Measurements from ENCODE around the gene TRPM1. TPM values are rescaled to one million over a fixed set of nuclear protein-coding genes. Genes with fewer than 3 reads are reported as not detected.

Gene TRPM1
- total RNA-seq, 2 donors from 2014 or later, result not detected

- TF ChIP-seq, protein P1, sequence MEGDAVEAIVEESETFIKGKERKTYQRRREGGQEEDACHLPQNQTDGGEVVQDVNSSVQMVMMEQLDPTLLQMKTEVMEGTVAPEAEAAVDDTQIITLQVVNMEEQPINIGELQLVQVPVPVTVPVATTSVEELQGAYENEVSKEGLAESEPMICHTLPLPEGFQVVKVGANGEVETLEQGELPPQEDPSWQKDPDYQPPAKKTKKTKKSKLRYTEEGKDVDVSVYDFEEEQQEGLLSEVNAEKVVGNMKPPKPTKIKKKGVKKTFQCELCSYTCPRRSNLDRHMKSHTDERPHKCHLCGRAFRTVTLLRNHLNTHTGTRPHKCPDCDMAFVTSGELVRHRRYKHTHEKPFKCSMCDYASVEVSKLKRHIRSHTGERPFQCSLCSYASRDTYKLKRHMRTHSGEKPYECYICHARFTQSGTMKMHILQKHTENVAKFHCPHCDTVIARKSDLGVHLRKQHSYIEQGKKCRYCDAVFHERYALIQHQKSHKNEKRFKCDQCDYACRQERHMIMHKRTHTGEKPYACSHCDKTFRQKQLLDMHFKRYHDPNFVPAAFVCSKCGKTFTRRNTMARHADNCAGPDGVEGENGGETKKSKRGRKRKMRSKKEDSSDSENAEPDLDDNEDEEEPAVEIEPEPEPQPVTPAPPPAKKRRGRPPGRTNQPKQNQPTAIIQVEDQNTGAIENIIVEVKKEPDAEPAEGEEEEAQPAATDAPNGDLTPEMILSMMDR (conservative IDR thresholded peaks at IDR 0.05), result no peak
- Histone ChIP-seq H3K27ac (ENCODE audit: low read depth, low read length) (no peak overlapping the region), H3K36me3 (ENCODE audit: control insufficient read depth, insufficient read depth, low read length) (no peaks in the 10 kb centered on the region), H3K4me3 (ENCODE audit: low read length) (no peak overlapping the region), H3K4me1 (ENCODE audit: control insufficient read depth, insufficient read depth, low read length) (no peaks in the 10 kb centered on the region), H3K9me3 (ENCODE audit: control insufficient read depth, low read length) (no peaks in the 10 kb centered on the region), H3K9ac (ENCODE audit: extremely low read depth, low read length, poor library complexity, severe bottlenecking) (no peak overlapping the region), H3K27me3 (ENCODE audit: control insufficient read depth, insufficient read depth, low read length, poor library complexity, severe bottlenecking) (no peaks in the 10 kb centered on the region)
- no peak overlapping the region for H3K4me3 Mint-ChIP-seq
- 89 to 100% methylated on average over 2 to 9 of the region's 9 CpGs for WGBS, 2 experiments (ENCODE audit: insufficient coverage in 1 of 2, insufficient read length in 1 of 2)
- no peak for DNase-seq
- H3K36me3 Mint-ChIP-seq (ENCODE audit: low read depth), result no peaks in the 10 kb centered on the region
- peaks cover 6% of the 10 kb centered on the region for H3K4me1 Mint-ChIP-seq
- no peaks in the 10 kb centered on the region for H3K9me3 Mint-ChIP-seq
- no peaks in the 10 kb centered on the region for H3K27me3 Mint-ChIP-seq (ENCODE audit: insufficient read depth)
- no peak overlapping the region for H3K27ac Mint-ChIP-seq
Observed at GRCh38 chr15:31036783-31037182, 64.7 kb downstream of the TRPM1 start.

GRCh38 chr15:31035610-31036009, 65.9 kb downstream of the TRPM1 start:
- no peaks in the 10 kb centered on the region for H3K36me3 ChIP-seq (ENCODE audit: control insufficient read depth, insufficient read depth, low read length)
- H3K9ac ChIP-seq (ENCODE audit: extremely low read depth, low read length, poor library complexity, severe bottlenecking), result no peak overlapping the region
- H3K4me3 ChIP-seq (ENCODE audit: low read length), result no peak overlapping the region
- TF ChIP-seq, protein P1 (conservative IDR thresholded peaks at IDR 0.05), result no peak
- no peaks in the 10 kb centered on the region for H3K27me3 Mint-ChIP-seq (ENCODE audit: insufficient read depth)
- 92 to 96% methylated on average over 7 of the region's 7 CpGs for WGBS, 2 experiments (ENCODE audit: insufficient coverage in 1 of 2, insufficient read length in 1 of 2)
- no peaks in the 10 kb centered on the region for H3K9me3 ChIP-seq (ENCODE audit: control insufficient read depth, low read length)
- H3K27ac ChIP-seq (ENCODE audit: low read depth, low read length), result no peak overlapping the region
- H3K27me3 ChIP-seq (ENCODE audit: control insufficient read depth, insufficient read depth, low read length, poor library complexity, severe bottlenecking), result no peaks in the 10 kb centered on the region
- no peaks in the 10 kb centered on the region for H3K9me3 Mint-ChIP-seq
- H3K4me1 ChIP-seq (ENCODE audit: control insufficient read depth, insufficient read depth, low read length), result no peaks in the 10 kb centered on the region
- DNase-seq, result no peak
- no peaks in the 10 kb centered on the region for H3K36me3 Mint-ChIP-seq (ENCODE audit: low read depth)
- H3K4me1 Mint-ChIP-seq, result peaks cover 6% of the 10 kb centered on the region
- H3K27ac Mint-ChIP-seq, result no peak overlapping the region
- no peak overlapping the region for H3K4me3 Mint-ChIP-seq

DNA sequence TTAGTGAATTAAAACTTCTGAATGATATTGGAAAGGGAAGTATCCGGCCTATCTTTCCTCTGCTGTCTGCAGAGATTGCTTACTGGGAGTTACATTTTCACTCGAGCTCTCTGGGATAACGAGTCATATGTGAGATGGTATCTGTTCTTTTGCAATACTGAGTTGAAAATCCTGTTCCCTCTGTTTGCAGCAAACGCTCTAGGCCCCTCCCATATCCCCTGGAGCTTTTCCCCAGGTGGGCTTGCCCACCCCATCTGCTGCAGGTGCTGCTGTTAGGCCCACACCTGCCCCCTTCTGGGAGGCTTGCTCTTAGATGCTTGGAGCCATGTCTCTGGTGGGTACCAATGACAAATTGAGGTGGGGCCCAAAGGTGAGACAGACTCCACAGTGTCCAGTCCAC, 67.4 kb downstream of the TRPM1 start:
- Histone ChIP-seq H3K9ac (ENCODE audit: extremely low read depth, low read length, poor library complexity, severe bottlenecking) (no peak overlapping the region), H3K9me3 (ENCODE audit: control insufficient read depth, low read length) (no peaks in the 10 kb centered on the region), H3K27ac (ENCODE audit: low read depth, low read length) (no peak overlapping the region), H3K36me3 (ENCODE audit: control insufficient read depth, insufficient read depth, low read length) (no peaks in the 10 kb centered on the region), H3K27me3 (ENCODE audit: control insufficient read depth, insufficient read depth, low read length, poor library complexity, severe bottlenecking) (no peaks in the 10 kb centered on the region), H3K4me3 (ENCODE audit: low read length) (no peak overlapping the region), H3K4me1 (ENCODE audit: control insufficient read depth, insufficient read depth, low read length) (no peaks in the 10 kb centered on the region)
- DNase-seq, result no peak
- no peaks in the 10 kb centered on the region for H3K36me3 Mint-ChIP-seq (ENCODE audit: low read depth)
- no peak overlapping the region for H3K27ac Mint-ChIP-seq
- H3K27me3 Mint-ChIP-seq (ENCODE audit: insufficient read depth), result no peaks in the 10 kb centered on the region
- H3K4me1 Mint-ChIP-seq, result peaks cover 6% of the 10 kb centered on the region
- H3K4me3 Mint-ChIP-seq, result no peak overlapping the region
- WGBS, 2 experiments (ENCODE audit: insufficient coverage in 1 of 2, insufficient read length in 1 of 2), result 76 to 91% methylated on average over 3 to 4 of the region's 4 CpGs
- no peaks in the 10 kb centered on the region for H3K9me3 Mint-ChIP-seq
- TF ChIP-seq, protein P1 (conservative IDR thresholded peaks at IDR 0.05), result peak; percentile 50

All from endodermal cell (in vitro differentiated cells).